HEK293T (cell line): Measurements from ENCODE around the gene KIAA1671.
"Not testable (repeated sequence)": the region's sequence is repeated elsewhere in the genome, so short reads cannot be mapped to it uniquely, and the experiment has no call there.

Experiments used
- CTCF ChIA-PET: fragments of 350-600 bp; formaldehyde crosslinking; extraction: SDS; loops from one replicate; lab custom pipeline; 2021; ENCODE audit warnings: antibody characterized with exemption, inconsistent platforms; lab: Yijun Ruan, JAX
- POLR2A ChIA-PET: fragments of 350-600 bp; formaldehyde crosslinking; extraction: SDS; loops from one replicate; lab custom pipeline; 2020; ENCODE audit warnings: antibody characterized with exemption, inconsistent platforms; lab: Yijun Ruan, JAX
- DNase-seq: peaks from one replicate; pipeline ENCODE4 v3.0.0; 2012; ENCODE audit warnings: mixed read lengths; ENCODE audit errors: extremely low spot score
- ARNT ChIP-seq: fragments of 450-650 bp; IDR thresholded peaks from 2 replicates; pipeline ENCODE4 v1.6.1; 2017; ENCODE audit warnings: mild to moderate bottlenecking
- BHLHE40 ChIP-seq: fragments of 450-650 bp; IDR thresholded peaks from 2 replicates; pipeline ENCODE4 v1.6.1; 2016; ENCODE audit warnings: mild to moderate bottlenecking, moderate library complexity, borderline replicate concordance
- CTBP1 ChIP-seq: fragments of 450-650 bp; IDR thresholded peaks from 2 replicates; pipeline ENCODE4 v1.6.1; 2016; ENCODE audit warnings: borderline replicate concordance
- ELF4 ChIP-seq: fragments of 450-650 bp; IDR thresholded peaks from 2 replicates; pipeline ENCODE4 v1.6.1; 2017; ENCODE audit warnings: antibody characterized with exemption
- FOXA1 ChIP-seq: fragments of 450-650 bp; IDR thresholded peaks from 2 replicates; pipeline ENCODE4 v1.6.1; 2016; ENCODE audit warnings: mild to moderate bottlenecking
- FOXK2 ChIP-seq: fragments of 450-650 bp; IDR thresholded peaks from 2 replicates; pipeline ENCODE4 v1.6.1; 2016; ENCODE audit warnings: mild to moderate bottlenecking
- FOXM1 ChIP-seq: fragments of 450-650 bp; IDR thresholded peaks from 2 replicates; pipeline ENCODE4 v1.6.1; 2017; ENCODE audit warnings: mild to moderate bottlenecking, borderline replicate concordance
- LEF1 ChIP-seq: fragments of 450-650 bp; IDR thresholded peaks from 2 replicates; pipeline ENCODE4 v1.6.1; 2017; ENCODE audit warnings: mild to moderate bottlenecking, borderline replicate concordance
- NFRKB ChIP-seq: fragments of 450-650 bp; IDR thresholded peaks from 2 replicates; pipeline ENCODE4 v1.6.1; 2016; ENCODE audit warnings: mild to moderate bottlenecking, moderate library complexity
- SP1 ChIP-seq: fragments of 450-650 bp; IDR thresholded peaks from 2 replicates; pipeline ENCODE4 v1.6.1; 2017
- SUZ12 ChIP-seq: fragments of 450-650 bp; IDR thresholded peaks from 2 replicates; pipeline ENCODE4 v1.6.1; 2016; ENCODE audit warnings: mild to moderate bottlenecking
- TARDBP ChIP-seq: fragments of 450-650 bp; IDR thresholded peaks from 2 replicates; pipeline ENCODE4 v1.6.1; 2016
- ZNF384 ChIP-seq: fragments of 450-650 bp; IDR thresholded peaks from 2 replicates; pipeline ENCODE4 v1.6.1; 2016
- TF ChIP-seq, protein P1 (sequence below): fragments of 450-650 bp; IDR thresholded peaks from 2 replicates; pipeline ENCODE4 v1.6.1; 2016

Gene KIAA1671

DNA sequence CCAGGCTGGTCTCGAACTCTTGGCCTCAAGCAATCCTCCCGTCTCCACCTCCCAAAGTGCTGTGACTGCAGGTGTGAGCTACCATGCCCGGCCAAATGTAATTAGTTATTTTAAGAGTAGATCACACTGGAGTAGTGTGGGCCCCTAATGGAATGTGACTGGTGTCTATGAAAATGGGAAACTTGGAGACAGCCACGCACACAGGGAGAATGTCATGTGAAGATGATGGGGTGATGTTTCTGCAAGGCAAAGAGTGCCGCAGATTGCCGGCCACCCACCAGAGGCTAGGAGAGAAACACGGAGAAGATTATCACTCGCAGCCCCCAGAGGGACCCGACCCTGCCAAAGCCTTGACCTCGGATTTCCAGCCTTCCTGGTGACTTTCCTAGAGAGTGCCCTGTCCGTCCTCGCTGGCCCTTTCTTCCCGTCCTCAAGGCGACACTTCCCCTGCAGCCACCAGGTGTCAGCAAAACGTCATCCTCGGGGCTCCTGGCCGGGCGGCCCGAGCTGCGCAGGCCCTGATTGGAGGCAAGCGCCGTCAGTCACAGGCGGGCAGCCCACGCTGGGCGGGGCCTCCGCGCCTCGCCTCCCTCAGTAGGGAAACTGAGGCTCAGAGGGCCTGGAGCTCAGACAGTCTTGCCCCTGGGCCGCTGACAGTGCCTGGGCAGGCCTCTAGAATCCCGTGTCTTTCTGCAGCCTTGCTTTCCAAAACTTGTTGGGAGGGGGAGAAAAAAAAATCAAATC is 283.2 kb downstream of the KIAA1671 start:
- TF ChIP-seq FOXM1 (no peak), FOXA1 (no peak), BHLHE40 (no peak), ELF4 (no peak), ZNF384 (peak; percentile 19; the same call in 1 of the 2 replicates)
- TF ChIP-seq, protein P1, sequence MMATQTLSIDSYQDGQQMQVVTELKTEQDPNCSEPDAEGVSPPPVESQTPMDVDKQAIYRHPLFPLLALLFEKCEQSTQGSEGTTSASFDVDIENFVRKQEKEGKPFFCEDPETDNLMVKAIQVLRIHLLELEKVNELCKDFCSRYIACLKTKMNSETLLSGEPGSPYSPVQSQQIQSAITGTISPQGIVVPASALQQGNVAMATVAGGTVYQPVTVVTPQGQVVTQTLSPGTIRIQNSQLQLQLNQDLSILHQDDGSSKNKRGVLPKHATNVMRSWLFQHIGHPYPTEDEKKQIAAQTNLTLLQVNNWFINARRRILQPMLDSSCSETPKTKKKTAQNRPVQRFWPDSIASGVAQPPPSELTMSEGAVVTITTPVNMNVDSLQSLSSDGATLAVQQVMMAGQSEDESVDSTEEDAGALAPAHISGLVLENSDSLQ: peak; percentile 100
- peak; percentile 100 for DNase-seq
- CTCF ChIA-PET: interaction anchor here (0.7 to 2.4 kb wide), 4 partner anchors 33 to 99 kb away, joined by 3 to 11 read pairs (median 4); no protein-coding TSS in a partner anchor
- POLR2A ChIA-PET: no interaction called here

GRCh38 chr22:25236417-25236816 is 283.9 kb downstream of the KIAA1671 start:
- TF ChIP-seq FOXA1: no peak
- no peak for TF ChIP-seq ELF4
- no peak for TF ChIP-seq FOXM1
- TF ChIP-seq FOXK2: no peak
- no peak for TF ChIP-seq SP1
- TF ChIP-seq SUZ12: no peak
- no peak for TF ChIP-seq CTBP1
- no peak for TF ChIP-seq NFRKB
- no peak for TF ChIP-seq ZNF384
- ChIA-PET CTCF (interaction anchor here (0.7 to 2.4 kb wide), 2 partner anchors 97 to 98 kb away, joined by 4 to 11 read pairs; no protein-coding TSS in a partner anchor), POLR2A (no interaction called here)
- DNase-seq: no peak

DNA sequence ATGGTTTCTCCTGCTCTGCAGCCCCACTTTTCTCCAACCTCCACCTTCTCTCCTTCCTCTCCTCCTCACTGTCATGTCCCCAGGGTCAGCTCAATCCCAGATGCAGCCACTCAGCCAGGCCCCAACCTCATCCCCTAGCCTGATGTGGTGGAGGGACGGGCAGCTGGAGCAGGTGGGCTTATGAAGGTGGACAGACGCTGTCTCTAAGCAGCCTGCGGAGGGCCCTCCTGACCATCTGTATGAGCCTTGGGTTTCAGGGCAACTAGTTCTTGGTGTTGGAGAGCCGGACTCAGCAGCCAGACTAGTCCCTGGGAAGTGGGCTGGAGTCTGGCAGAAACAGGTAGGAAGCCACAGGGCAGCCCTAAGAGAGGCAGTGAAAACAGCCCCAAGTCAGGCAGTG is 285.0 kb downstream of the KIAA1671 start:
- no peak for DNase-seq
- POLR2A ChIA-PET: no interaction called here
- TF ChIP-seq FOXM1 (no peak), ARNT (no peak), BHLHE40 (no peak), SP1 (no peak), LEF1 (no peak), TARDBP (no peak)
- CTCF ChIA-PET: no interaction called here

DNA sequence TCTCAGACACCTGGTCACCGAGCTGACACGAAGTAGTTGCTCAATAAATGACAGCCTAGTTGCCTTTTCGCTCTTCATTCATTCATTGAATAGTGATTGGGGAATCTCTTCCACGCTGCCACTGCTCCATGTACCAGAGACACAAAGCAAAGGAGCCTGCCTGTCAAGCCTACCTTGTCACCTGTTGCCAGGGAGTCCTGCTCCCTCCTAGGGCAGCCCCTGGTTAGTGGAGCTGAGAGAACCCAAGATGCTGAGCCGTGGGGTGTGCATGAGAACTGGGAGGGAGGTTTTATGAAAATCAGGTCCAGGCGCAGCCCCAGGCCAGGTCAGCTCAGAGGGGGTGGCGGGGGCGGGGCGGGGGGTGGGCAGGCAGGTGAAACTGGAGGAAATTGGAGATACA is 285.5 kb downstream of the KIAA1671 start:
- CTCF ChIA-PET, DNase-seq, POLR2A ChIA-PET: not testable (repeated sequence)
